HG03439 (cell line): Measurements from ENCODE around the gene PKP1.

Experiments used
- ATAC-seq: cut with Tn5 transposase; IDR thresholded peaks from one replicate; pipeline ENCODE4 v1.9.1; 2021; ENCODE audit warnings: mild to moderate bottlenecking, moderate library complexity; ENCODE audit not compliant: unreplicated experiment

The PKP1 gene

GRCh38 chr1:201349092-201349491 is 65.8 kb downstream of the PKP1 start:
- no peak for ATAC-seq

- ATAC-seq = no peak
Measured at GRCh38 chr1:201350361-201350725, 67.0 kb downstream of the PKP1 start.

- no peak for ATAC-seq
Measured at GRCh38 chr1:201350884-201351283, 67.6 kb downstream of the PKP1 start.

- ATAC-seq = no peak
Measured at GRCh38 chr1:201351617-201352016, 68.3 kb downstream of the PKP1 start.

GRCh38 chr1:201353186-201353940 is 70.1 kb downstream of the PKP1 start:
- no peak for ATAC-seq

GRCh38 chr1:201354151-201354900 is 71.0 kb downstream of the PKP1 start:
- ATAC-seq = no peak

GRCh38 chr1:201354901-201355295 is 71.6 kb downstream of the PKP1 start:
- no peak for ATAC-seq

- no peak for ATAC-seq
Measured at GRCh38 chr1:201355471-201355870, 72.2 kb downstream of the PKP1 start.

- no peak for ATAC-seq
Measured at GRCh38 chr1:201356236-201356635, 72.9 kb downstream of the PKP1 start.

GRCh38 chr1:201356701-201357100 is 73.4 kb downstream of the PKP1 start:
- no peak for ATAC-seq

- no peak for ATAC-seq
Measured at GRCh38 chr1:201357211-201357610, 73.9 kb downstream of the PKP1 start.

GRCh38 chr1:201357636-201358348 is 74.5 kb downstream of the PKP1 start:
- ATAC-seq = no peak

- ATAC-seq = no peak
Measured at GRCh38 chr1:201358596-201358995, 75.3 kb downstream of the PKP1 start.

GRCh38 chr1:201359031-201359872 is 75.9 kb downstream of the PKP1 start:
- ATAC-seq = no peak

- ATAC-seq = no peak
Measured at GRCh38 chr1:201359873-201360210, 76.5 kb downstream of the PKP1 start.

GRCh38 chr1:201360486-201360885 is 77.2 kb downstream of the PKP1 start:
- no peak for ATAC-seq

GRCh38 chr1:201360901-201361651 is 77.8 kb downstream of the PKP1 start:
- ATAC-seq = no peak

GRCh38 chr1:201361652-201362504 is 78.6 kb downstream of the PKP1 start:
- no peak for ATAC-seq

GRCh38 chr1:201362906-201363305 is 79.6 kb downstream of the PKP1 start:
- ATAC-seq = no peak
